ENCODE results near the gene DOP1B.

DNA sequence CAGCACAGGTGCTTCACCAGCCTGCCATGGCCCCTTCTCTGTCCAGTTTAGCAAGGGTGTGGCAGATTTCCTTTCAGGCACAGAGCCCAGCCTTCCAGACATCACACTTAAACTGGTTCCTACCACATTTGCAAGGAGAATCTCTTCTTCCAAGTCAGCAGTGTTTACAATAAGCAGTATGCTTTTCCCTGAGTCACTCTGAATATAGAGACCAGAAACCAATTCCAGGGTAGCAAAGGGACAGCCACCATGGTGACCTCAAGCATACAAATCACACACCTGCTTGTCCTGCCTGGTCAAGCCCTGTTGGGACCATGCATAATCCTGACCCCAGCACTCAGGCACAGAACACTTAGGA, 30.4 kb upstream of the DOP1B start:
- TF ChIP-seq, protein P1, sequence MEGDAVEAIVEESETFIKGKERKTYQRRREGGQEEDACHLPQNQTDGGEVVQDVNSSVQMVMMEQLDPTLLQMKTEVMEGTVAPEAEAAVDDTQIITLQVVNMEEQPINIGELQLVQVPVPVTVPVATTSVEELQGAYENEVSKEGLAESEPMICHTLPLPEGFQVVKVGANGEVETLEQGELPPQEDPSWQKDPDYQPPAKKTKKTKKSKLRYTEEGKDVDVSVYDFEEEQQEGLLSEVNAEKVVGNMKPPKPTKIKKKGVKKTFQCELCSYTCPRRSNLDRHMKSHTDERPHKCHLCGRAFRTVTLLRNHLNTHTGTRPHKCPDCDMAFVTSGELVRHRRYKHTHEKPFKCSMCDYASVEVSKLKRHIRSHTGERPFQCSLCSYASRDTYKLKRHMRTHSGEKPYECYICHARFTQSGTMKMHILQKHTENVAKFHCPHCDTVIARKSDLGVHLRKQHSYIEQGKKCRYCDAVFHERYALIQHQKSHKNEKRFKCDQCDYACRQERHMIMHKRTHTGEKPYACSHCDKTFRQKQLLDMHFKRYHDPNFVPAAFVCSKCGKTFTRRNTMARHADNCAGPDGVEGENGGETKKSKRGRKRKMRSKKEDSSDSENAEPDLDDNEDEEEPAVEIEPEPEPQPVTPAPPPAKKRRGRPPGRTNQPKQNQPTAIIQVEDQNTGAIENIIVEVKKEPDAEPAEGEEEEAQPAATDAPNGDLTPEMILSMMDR (conservative IDR thresholded peaks at IDR 0.05; ENCODE audit: low read depth, low read length) = no peak
- TF ChIP-seq EZH2 (IDR thresholded peaks at IDR 0.05; ENCODE audit: borderline replicate concordance, low read depth, low read length, poor library complexity, severe bottlenecking) = no peak

All from A673 (cell line).